ENCODE results near the gene ASB12. TPM values are rescaled to one million over a fixed set of nuclear protein-coding genes. Genes with fewer than 3 reads are reported as not detected.
A peak's percentile ranks its signal among the peaks of the same experiment; 100 is the strongest.

ASB12 gene
- 0.19 TPM in 1 of 2 replicates, not detected in the other for total RNA-seq (ENCODE audit: low replicate concordance)

GRCh38 chrX:64230123-64230970 is at the start of gene ASB12:
TSS of gene ASB12 (minus strand) at chrX:64230607. CDS start at chrX:64225650, 4,957 bp downstream.
- Histone ChIP-seq H4K20me1 (ENCODE audit: low read depth) (no peaks in the 10 kb centered on the region), H3K27me3 (no peaks in the 10 kb centered on the region), H3K4me2 (no peak within 1 kb of the TSS), H3K4me3 (no peak within 1 kb of the TSS), H3K4me1 (no peaks in the 10 kb centered on the region), H3K9ac (no peak within 1 kb of the TSS), H3K36me3 (no peaks in the 10 kb centered on the region), H3K9me3 (ENCODE audit: low read depth) (peaks cover 10% of the 10 kb centered on the region), H3K79me2 (ENCODE audit: low read depth) (no peaks in the 10 kb centered on the region), H3F3A (ENCODE audit: low read depth) (no peaks in the 10 kb centered on the region), H2AFZ (replicated peaks) (no peak within 1 kb of the TSS), H3K27ac (no peak within 1 kb of the TSS)
- Mint-ChIP-seq H3K9me3 (peaks cover 6% of the 10 kb centered on the region), H3K4me3 (no peak within 1 kb of the TSS), H3K27ac (no peak within 1 kb of the TSS), H3K36me3 (no peaks in the 10 kb centered on the region), H3K4me1 (no peaks in the 10 kb centered on the region), H3K27me3 (ENCODE audit: insufficient read depth, low read depth) (no peaks in the 10 kb centered on the region)
- TF ChIP-seq EZH2phosphoT487 (IDR thresholded peaks at IDR 0.05) (no peak), EZH2 (IDR thresholded peaks at IDR 0.05) (no peak), CTCF (IDR thresholded peaks at IDR 0.05) (no peak)
- no peak for DNase-seq (ENCODE audit: low spot score)

- H3K36me3 Mint-ChIP-seq = peaks cover 3% of the 10 kb centered on the region
Measured at GRCh38 chrX:64265265-64265664, 34.9 kb upstream of the ASB12 start.

GRCh38 chrX:64229154-64229553 is 1.3 kb downstream of the ASB12 start:
- H3K27ac ChIP-seq = no peak overlapping the region
- TF ChIP-seq EZH2 (IDR thresholded peaks at IDR 0.05) (no peak), CTCF (IDR thresholded peaks at IDR 0.05) (no peak)
- Mint-ChIP-seq H3K4me3 (no peak overlapping the region), H3K9me3 (peaks cover 6% of the 10 kb centered on the region), H3K36me3 (no peaks in the 10 kb centered on the region), H3K4me1 (no peaks in the 10 kb centered on the region), H3K27ac (no peak overlapping the region), H3K27me3 (ENCODE audit: insufficient read depth, low read depth) (no peaks in the 10 kb centered on the region)
- peak; percentile 3 for DNase-seq (ENCODE audit: low spot score)
- no peak overlapping the region for H3K4me3 ChIP-seq
- H3K79me2 ChIP-seq (ENCODE audit: low read depth) = no peaks in the 10 kb centered on the region
- no peak overlapping the region for H3K9ac ChIP-seq
- no peak overlapping the region for H3K4me2 ChIP-seq
- H4K20me1 ChIP-seq (ENCODE audit: low read depth) = no peaks in the 10 kb centered on the region
- no peaks in the 10 kb centered on the region for H3F3A ChIP-seq (ENCODE audit: low read depth)
- peaks cover 10% of the 10 kb centered on the region for H3K9me3 ChIP-seq (ENCODE audit: low read depth)
- H2AFZ ChIP-seq (replicated peaks) = no peak overlapping the region
- H3K4me1 ChIP-seq = no peaks in the 10 kb centered on the region
- no peaks in the 10 kb centered on the region for H3K36me3 ChIP-seq
- H3K27me3 ChIP-seq = no peaks in the 10 kb centered on the region

More at GRCh38 chrX:64265265-64265664, 34.9 kb upstream of the ASB12 start:
- DNase-seq (ENCODE audit: low spot score) = no peak
- Histone ChIP-seq H3K9me3 (ENCODE audit: low read depth) (no peaks in the 10 kb centered on the region), H3K36me3 (no peaks in the 10 kb centered on the region), H4K20me1 (ENCODE audit: low read depth) (no peaks in the 10 kb centered on the region), H3K4me1 (no peaks in the 10 kb centered on the region), H3K79me2 (ENCODE audit: low read depth) (no peaks in the 10 kb centered on the region), H3K27ac (no peak overlapping the region), H3K4me2 (no peak overlapping the region), H3K9ac (no peak overlapping the region), H3K27me3 (no peaks in the 10 kb centered on the region), H3F3A (ENCODE audit: low read depth) (no peaks in the 10 kb centered on the region), H3K4me3 (no peak overlapping the region), H2AFZ (replicated peaks) (no peak overlapping the region)
- TF ChIP-seq EZH2phosphoT487 (IDR thresholded peaks at IDR 0.05) (no peak), CTCF (IDR thresholded peaks at IDR 0.05) (no peak), EZH2 (IDR thresholded peaks at IDR 0.05) (no peak)
- H3K9me3 Mint-ChIP-seq = peaks cover 1% of the 10 kb centered on the region
- no peak overlapping the region for H3K27ac Mint-ChIP-seq
- no peak overlapping the region for H3K4me3 Mint-ChIP-seq
- no peaks in the 10 kb centered on the region for H3K4me1 Mint-ChIP-seq
- H3K27me3 Mint-ChIP-seq (ENCODE audit: insufficient read depth, low read depth) = no peaks in the 10 kb centered on the region

Measured in neural progenitor cell (in vitro differentiated cells).